ENCODE data around the gene APPL2.

APPL2 gene

DNA sequence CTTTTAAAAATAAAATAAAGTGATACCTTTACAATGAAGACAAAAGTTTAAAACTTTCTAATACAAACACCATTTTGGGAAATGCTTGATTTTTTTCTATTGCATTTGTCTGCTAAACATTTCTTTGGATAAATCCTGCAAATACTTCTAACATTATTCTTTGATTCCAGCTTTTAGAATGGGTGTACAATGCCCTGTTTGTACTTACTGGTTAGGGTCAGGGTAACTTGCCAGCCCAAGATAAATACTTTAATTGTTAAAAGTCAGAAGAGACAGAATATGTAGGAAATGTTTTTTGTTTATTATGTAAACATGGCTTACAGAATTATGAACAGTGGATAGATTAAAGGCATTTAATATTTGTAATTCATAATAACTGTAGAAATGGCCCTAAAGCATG is 68.0 kb downstream of the APPL2 start:
- peaks cover 92% of the 10 kb centered on the region for H3K36me3 ChIP-seq (ENCODE audit: control insufficient read depth, low read length)

DNA sequence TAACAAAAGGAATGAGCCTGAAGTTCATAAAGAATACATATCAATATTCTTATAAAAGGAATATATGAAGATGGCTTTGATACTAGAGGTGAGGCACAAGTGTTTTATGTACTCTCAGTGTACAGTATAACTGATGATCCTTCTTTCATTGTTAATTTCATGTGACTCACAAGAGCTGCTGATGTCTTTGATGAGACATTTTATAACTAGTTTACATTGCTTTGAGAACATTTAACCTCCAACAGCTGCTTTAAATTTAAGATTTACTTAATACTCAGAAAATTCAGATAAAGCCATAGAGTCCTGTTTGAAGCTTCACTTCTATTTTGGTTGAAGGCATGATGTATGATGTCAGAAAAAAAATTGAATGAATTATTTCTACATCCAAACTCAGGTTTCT is 68.6 kb downstream of the APPL2 start:
- Histone ChIP-seq H3K9me3 (ENCODE audit: control insufficient read depth, insufficient read depth, low read length) (no peaks in the 10 kb centered on the region), H3K4me3 (ENCODE audit: low read length) (no peak overlapping the region), H3K36me3 (ENCODE audit: control insufficient read depth, low read length) (peaks cover 88% of the 10 kb centered on the region), H3K4me1 (ENCODE audit: control insufficient read depth, low read length) (peaks cover 18% of the 10 kb centered on the region), H3K27ac (ENCODE audit: low read depth, low read length) (no peak overlapping the region), H3K27me3 (ENCODE audit: control insufficient read depth, low read length) (no peaks in the 10 kb centered on the region), H4K20me1 (ENCODE audit: control insufficient read depth, insufficient read depth, low read depth, low read length) (no peaks in the 10 kb centered on the region), H3K4me2 (ENCODE audit: low read length) (no peak overlapping the region), H3F3A (ENCODE audit: control insufficient read depth, insufficient read depth) (0 out of 2 replicates have a peak, but pooled peaks cover 5% of the 10 kb centered on the region), H3K79me2 (ENCODE audit: control insufficient read depth, low read length) (no peaks in the 10 kb centered on the region), H3K9me2 (replicated peaks; ENCODE audit: control insufficient read depth, low read length) (no peaks in the 10 kb centered on the region)
- no peak for TF ChIP-seq EZH2phosphoT487 (IDR thresholded peaks at IDR 0.05; ENCODE audit: borderline replicate concordance, low read length)
- no peak for TF ChIP-seq CTCF (IDR thresholded peaks at IDR 0.05; ENCODE audit: low read depth, low read length, poor library complexity, severe bottlenecking)

More for the DNA sequence above, 68.0 kb downstream of the APPL2 start:
- H3K9me3 ChIP-seq (ENCODE audit: control insufficient read depth, insufficient read depth, low read length) = no peaks in the 10 kb centered on the region
- no peaks in the 10 kb centered on the region for H3K9me2 ChIP-seq (replicated peaks; ENCODE audit: control insufficient read depth, low read length)
- no peak overlapping the region for H3K4me3 ChIP-seq (ENCODE audit: low read length)
- TF ChIP-seq EZH2phosphoT487 (IDR thresholded peaks at IDR 0.05; ENCODE audit: borderline replicate concordance, low read length) = no peak
- no peak for TF ChIP-seq CTCF (IDR thresholded peaks at IDR 0.05; ENCODE audit: low read depth, low read length, poor library complexity, severe bottlenecking)
- H3F3A ChIP-seq (ENCODE audit: control insufficient read depth, insufficient read depth) = peaks cover 5% of the 10 kb centered on the region; the same call in 1 of the 2 replicates
- no peak overlapping the region for H3K4me2 ChIP-seq (ENCODE audit: low read length)
- H3K79me2 ChIP-seq (ENCODE audit: control insufficient read depth, low read length) = no peaks in the 10 kb centered on the region
- H4K20me1 ChIP-seq (ENCODE audit: control insufficient read depth, insufficient read depth, low read depth, low read length) = no peaks in the 10 kb centered on the region
- H3K4me1 ChIP-seq (ENCODE audit: control insufficient read depth, low read length) = peaks cover 22% of the 10 kb centered on the region
- H3K27ac ChIP-seq (ENCODE audit: low read depth, low read length) = no peak overlapping the region
- no peaks in the 10 kb centered on the region for H3K27me3 ChIP-seq (ENCODE audit: control insufficient read depth, low read length)

- Histone ChIP-seq H3K9me2 (replicated peaks; ENCODE audit: control insufficient read depth, low read length) (no peaks in the 10 kb centered on the region), H3K36me3 (ENCODE audit: control insufficient read depth, low read length) (peaks cover 89% of the 10 kb centered on the region), H3F3A (ENCODE audit: control insufficient read depth, insufficient read depth) (0 out of 2 replicates have a peak, but pooled peaks cover 5% of the 10 kb centered on the region), H4K20me1 (ENCODE audit: control insufficient read depth, insufficient read depth, low read depth, low read length) (no peaks in the 10 kb centered on the region), H3K9me3 (ENCODE audit: control insufficient read depth, insufficient read depth, low read length) (no peaks in the 10 kb centered on the region), H3K4me2 (ENCODE audit: low read length) (no peak overlapping the region), H3K79me2 (ENCODE audit: control insufficient read depth, low read length) (no peaks in the 10 kb centered on the region), H3K4me1 (ENCODE audit: control insufficient read depth, low read length) (peaks cover 12% of the 10 kb centered on the region), H3K27ac (ENCODE audit: low read depth, low read length) (no peak overlapping the region), H3K27me3 (ENCODE audit: control insufficient read depth, low read length) (no peaks in the 10 kb centered on the region), H3K4me3 (ENCODE audit: low read length) (no peak overlapping the region)
- no peak for TF ChIP-seq EZH2phosphoT487 (IDR thresholded peaks at IDR 0.05; ENCODE audit: borderline replicate concordance, low read length)
- no peak for TF ChIP-seq CTCF (IDR thresholded peaks at IDR 0.05; ENCODE audit: low read depth, low read length, poor library complexity, severe bottlenecking)
Measured at GRCh38 chr12:105166736-105167135, 69.2 kb downstream of the APPL2 start.

Measured in DOHH2 (cell line).